ENCODE data around the gene CREB3L4.

Gene CREB3L4

GRCh38 chr1:153928791-153929341, 38.8 kb upstream of the CREB3L4 start:
- Histone ChIP-seq H3K4me3 (ENCODE audit: low read depth, low read length) (no peak overlapping the region), H3K9me3 (ENCODE audit: control insufficient read depth, low read length) (no peaks in the 10 kb centered on the region), H2AFZ (no peak overlapping the region), H3K9ac (no peak overlapping the region), H3K4me1 (no peaks in the 10 kb centered on the region), H3K27ac (no peak overlapping the region), H3K27me3 (ENCODE audit: control insufficient read depth, insufficient read depth, low read length) (no peaks in the 10 kb centered on the region), H3K4me2 (ENCODE audit: low read length) (no peak overlapping the region), H3K36me3 (ENCODE audit: control insufficient read depth, insufficient read depth, low read length) (no peaks in the 10 kb centered on the region), H3K79me2 (no peaks in the 10 kb centered on the region)
- TF ChIP-seq, protein P1, sequence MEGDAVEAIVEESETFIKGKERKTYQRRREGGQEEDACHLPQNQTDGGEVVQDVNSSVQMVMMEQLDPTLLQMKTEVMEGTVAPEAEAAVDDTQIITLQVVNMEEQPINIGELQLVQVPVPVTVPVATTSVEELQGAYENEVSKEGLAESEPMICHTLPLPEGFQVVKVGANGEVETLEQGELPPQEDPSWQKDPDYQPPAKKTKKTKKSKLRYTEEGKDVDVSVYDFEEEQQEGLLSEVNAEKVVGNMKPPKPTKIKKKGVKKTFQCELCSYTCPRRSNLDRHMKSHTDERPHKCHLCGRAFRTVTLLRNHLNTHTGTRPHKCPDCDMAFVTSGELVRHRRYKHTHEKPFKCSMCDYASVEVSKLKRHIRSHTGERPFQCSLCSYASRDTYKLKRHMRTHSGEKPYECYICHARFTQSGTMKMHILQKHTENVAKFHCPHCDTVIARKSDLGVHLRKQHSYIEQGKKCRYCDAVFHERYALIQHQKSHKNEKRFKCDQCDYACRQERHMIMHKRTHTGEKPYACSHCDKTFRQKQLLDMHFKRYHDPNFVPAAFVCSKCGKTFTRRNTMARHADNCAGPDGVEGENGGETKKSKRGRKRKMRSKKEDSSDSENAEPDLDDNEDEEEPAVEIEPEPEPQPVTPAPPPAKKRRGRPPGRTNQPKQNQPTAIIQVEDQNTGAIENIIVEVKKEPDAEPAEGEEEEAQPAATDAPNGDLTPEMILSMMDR (IDR thresholded peaks at IDR 0.05) = no peak

GRCh38 chr1:153929426-153929825, 38.3 kb upstream of the CREB3L4 start:
- H3K79me2 ChIP-seq = no peaks in the 10 kb centered on the region
- no peak overlapping the region for H2AFZ ChIP-seq
- H3K4me1 ChIP-seq = no peaks in the 10 kb centered on the region
- H3K9me3 ChIP-seq (ENCODE audit: control insufficient read depth, low read length) = no peaks in the 10 kb centered on the region
- no peaks in the 10 kb centered on the region for H3K36me3 ChIP-seq (ENCODE audit: control insufficient read depth, insufficient read depth, low read length)
- no peak overlapping the region for H3K27ac ChIP-seq
- no peak overlapping the region for H3K9ac ChIP-seq
- TF ChIP-seq, protein P1 (IDR thresholded peaks at IDR 0.05) = no peak
- H3K4me2 ChIP-seq (ENCODE audit: low read length) = no peak overlapping the region
- no peaks in the 10 kb centered on the region for H3K27me3 ChIP-seq (ENCODE audit: control insufficient read depth, insufficient read depth, low read length)
- no peak overlapping the region for H3K4me3 ChIP-seq (ENCODE audit: low read depth, low read length)

DNA sequence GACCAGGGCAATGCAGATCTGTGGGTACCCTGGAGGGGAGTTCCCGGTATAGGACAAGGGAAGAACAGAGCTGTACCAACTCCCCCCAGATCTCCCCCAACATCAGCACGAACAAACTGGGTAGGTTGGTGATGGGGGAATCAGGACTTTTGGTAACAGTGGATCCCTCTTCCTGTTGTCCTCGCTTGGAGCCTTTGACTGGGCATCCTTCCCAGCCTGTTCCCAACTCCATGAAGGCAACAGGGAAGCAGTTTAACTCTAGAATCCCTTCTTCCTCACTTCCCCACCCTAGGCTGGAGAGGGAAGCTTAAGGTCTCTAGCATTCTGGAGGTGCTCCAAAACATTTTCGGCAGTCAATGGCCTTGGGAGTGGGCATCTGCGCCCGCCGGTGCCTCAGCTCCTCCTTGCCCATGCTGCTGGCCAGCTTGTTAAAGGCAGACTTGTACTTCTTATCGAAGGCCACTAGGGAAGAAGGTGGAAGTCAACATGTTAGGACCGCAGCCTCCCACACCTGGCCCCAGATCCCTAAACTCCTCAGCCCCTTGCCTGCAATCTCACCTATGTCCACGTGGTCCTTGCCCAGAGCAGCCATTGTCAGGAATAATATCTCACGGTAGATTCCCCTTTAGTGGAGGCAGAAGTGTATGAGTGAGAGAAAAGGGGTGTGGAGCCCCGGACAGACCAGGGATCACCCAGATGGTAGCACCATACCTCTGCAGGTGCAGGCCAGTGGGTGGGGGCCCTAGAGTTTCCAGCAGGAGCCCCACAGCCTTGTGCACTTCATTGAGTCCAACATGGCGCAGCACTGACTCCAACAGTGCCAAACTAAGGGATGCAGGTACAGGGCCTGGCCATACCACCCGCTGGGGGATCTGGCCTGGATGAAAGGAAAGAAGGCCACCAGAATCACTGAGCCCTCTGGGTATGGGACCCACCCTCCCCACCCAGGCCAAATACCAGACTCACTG, 37.4 kb upstream of the CREB3L4 start:
- no peaks in the 10 kb centered on the region for H3K27me3 ChIP-seq (ENCODE audit: control insufficient read depth, insufficient read depth, low read length)
- H3K9me3 ChIP-seq (ENCODE audit: control insufficient read depth, low read length) = no peaks in the 10 kb centered on the region
- no peaks in the 10 kb centered on the region for H3K36me3 ChIP-seq (ENCODE audit: control insufficient read depth, insufficient read depth, low read length)
- no peak overlapping the region for H3K27ac ChIP-seq
- TF ChIP-seq, protein P1 (IDR thresholded peaks at IDR 0.05) = no peak
- no peak overlapping the region for H2AFZ ChIP-seq
- no peak overlapping the region for H3K4me2 ChIP-seq (ENCODE audit: low read length)
- H3K4me3 ChIP-seq (ENCODE audit: low read depth, low read length) = no peak overlapping the region
- H3K4me1 ChIP-seq = no peaks in the 10 kb centered on the region
- H3K79me2 ChIP-seq = no peaks in the 10 kb centered on the region
- H3K9ac ChIP-seq = no peak overlapping the region

- Histone ChIP-seq H3K36me3 (ENCODE audit: control insufficient read depth, insufficient read depth, low read length) (no peaks in the 10 kb centered on the region), H3K9me3 (ENCODE audit: control insufficient read depth, low read length) (no peaks in the 10 kb centered on the region), H2AFZ (no peak overlapping the region), H3K4me3 (ENCODE audit: low read depth, low read length) (no peak overlapping the region), H3K9ac (no peak overlapping the region), H3K27me3 (ENCODE audit: control insufficient read depth, insufficient read depth, low read length) (no peaks in the 10 kb centered on the region), H3K4me2 (ENCODE audit: low read length) (no peak overlapping the region), H3K79me2 (no peaks in the 10 kb centered on the region), H3K27ac (no peak overlapping the region), H3K4me1 (no peaks in the 10 kb centered on the region)
- TF ChIP-seq, protein P1 (IDR thresholded peaks at IDR 0.05) = no peak
Observed at GRCh38 chr1:153932156-153933131, 35.3 kb upstream of the CREB3L4 start.
